ENCODE results near the gene GGT6.

The GGT6 gene

DNA sequence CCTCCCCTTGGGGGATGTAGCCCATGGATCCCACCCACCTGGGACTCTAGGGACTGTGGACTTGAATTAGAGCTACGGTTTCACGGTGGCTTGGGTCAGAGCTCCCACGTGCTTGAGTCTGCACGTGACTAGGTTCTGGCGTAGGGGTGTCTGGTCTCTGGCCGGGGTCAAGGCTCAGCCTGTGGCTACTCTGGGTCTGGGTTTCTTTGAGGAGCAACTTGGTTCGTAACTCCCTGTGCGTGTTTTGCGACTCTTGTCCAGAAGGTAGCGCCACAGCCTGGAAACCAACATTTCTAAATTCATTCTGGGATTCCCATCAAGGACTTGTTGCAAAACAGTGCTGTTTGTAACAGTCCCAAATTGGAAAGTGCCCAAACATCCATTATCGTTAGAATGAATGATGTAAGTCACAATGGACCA is 470 bp upstream of the GGT6 start:
- Histone ChIP-seq H3K27ac (ENCODE audit: low read length) (no peak overlapping the region), H3K4me3 (ENCODE audit: low read length) (no peak overlapping the region), H3K9me3 (ENCODE audit: control insufficient read depth, insufficient read depth, low read length) (no peaks in the 10 kb centered on the region), H3K36me3 (ENCODE audit: control insufficient read depth, insufficient read depth, low read length) (no peaks in the 10 kb centered on the region; the same call in 1 of the 2 replicates), H3K27me3 (ENCODE audit: control insufficient read depth, insufficient read depth, low read length) (no peaks in the 10 kb centered on the region), H3K4me1 (ENCODE audit: control insufficient read depth, insufficient read depth, low read length) (peaks cover 3% of the 10 kb centered on the region)
- DNase-seq (ENCODE audit: low read depth, low spot score) = no peak
- no CpG with 5 or more reads among the region's 11 CpGs for WGBS (ENCODE audit: insufficient coverage, insufficient read length)

DNA sequence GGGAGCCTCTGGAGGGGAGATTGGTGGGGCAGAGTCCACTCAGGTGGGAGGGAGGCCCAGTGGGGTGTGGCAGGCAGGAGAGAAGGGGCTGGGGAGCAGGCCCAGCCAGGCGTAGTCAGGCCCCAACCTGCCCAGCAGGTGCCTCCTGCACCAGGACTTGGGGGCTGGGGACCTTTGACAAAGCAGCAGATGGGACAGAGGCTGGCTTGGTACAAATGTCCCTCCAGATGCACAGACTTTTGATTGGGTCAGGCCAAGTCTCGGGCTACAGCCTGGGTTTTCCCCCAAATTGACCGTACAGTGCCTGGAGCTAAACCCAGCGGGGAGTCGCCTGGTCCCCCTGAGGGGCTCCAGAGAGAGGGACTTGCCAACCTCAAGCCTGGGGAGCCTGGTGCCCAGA is 411 bp downstream of the GGT6 start:
- H3K27ac ChIP-seq (ENCODE audit: low read length) = no peak overlapping the region
- no peaks in the 10 kb centered on the region for H3K27me3 ChIP-seq (ENCODE audit: control insufficient read depth, insufficient read depth, low read length)
- no CpG with 5 or more reads among the region's 5 CpGs for WGBS (ENCODE audit: insufficient coverage, insufficient read length)
- no peak overlapping the region for H3K4me3 ChIP-seq (ENCODE audit: low read length)
- H3K9me3 ChIP-seq (ENCODE audit: control insufficient read depth, insufficient read depth, low read length) = no peaks in the 10 kb centered on the region
- DNase-seq (ENCODE audit: low read depth, low spot score) = no peak
- H3K4me1 ChIP-seq (ENCODE audit: control insufficient read depth, insufficient read depth, low read length) = peaks cover 3% of the 10 kb centered on the region
- no peaks in the 10 kb centered on the region; the same call in 1 of the 2 replicates for H3K36me3 ChIP-seq (ENCODE audit: control insufficient read depth, insufficient read depth, low read length)

GRCh38 chr17:4559139-4559791 is 1.1 kb downstream of the GGT6 start:
- WGBS (ENCODE audit: insufficient coverage, insufficient read length) = no CpG with 5 or more reads among the region's 17 CpGs
- H3K9me3 ChIP-seq (ENCODE audit: control insufficient read depth, insufficient read depth, low read length) = no peaks in the 10 kb centered on the region
- H3K36me3 ChIP-seq (ENCODE audit: control insufficient read depth, insufficient read depth, low read length) = no peaks in the 10 kb centered on the region; the same call in 1 of the 2 replicates
- H3K27ac ChIP-seq (ENCODE audit: low read length) = no peak overlapping the region
- no peak overlapping the region for H3K4me3 ChIP-seq (ENCODE audit: low read length)
- H3K27me3 ChIP-seq (ENCODE audit: control insufficient read depth, insufficient read depth, low read length) = no peaks in the 10 kb centered on the region
- H3K4me1 ChIP-seq (ENCODE audit: control insufficient read depth, insufficient read depth, low read length) = peaks cover 3% of the 10 kb centered on the region
- no peak for DNase-seq (ENCODE audit: low read depth, low spot score)

DNA sequence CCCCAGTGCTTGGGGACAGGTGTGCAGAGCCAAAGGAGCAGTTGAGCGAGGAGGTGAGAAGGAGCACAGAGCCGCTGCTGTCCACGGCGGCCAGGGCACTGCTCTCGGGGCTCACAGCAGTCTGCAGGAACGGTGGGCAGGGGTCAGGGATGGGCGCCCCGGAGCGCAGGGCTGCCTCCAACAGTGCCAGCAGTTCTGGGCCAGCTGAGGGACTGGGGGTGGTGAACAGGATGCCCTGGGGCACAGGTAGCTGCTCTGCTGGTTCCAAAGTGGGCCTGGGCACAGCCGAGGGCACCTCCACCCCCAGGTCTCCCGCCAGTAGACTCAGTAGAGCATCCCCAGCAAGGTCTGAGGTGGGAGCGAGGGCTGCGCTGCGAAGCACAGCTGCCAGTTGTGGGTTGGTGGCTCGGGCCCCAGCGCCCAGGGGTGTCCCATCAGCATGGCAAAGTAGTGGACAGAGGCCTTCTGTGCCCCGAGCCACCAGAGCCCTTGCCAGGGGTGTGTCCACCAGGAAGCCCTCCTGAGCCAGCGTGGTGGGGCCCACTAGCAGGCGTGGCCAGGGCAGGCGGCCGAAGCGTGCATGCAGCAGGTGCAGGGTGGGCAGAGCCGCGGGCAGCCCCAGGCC is 1.9 kb downstream of the GGT6 start:
- no peaks in the 10 kb centered on the region; the same call in none of the 2 replicates for H3K36me3 ChIP-seq (ENCODE audit: control insufficient read depth, insufficient read depth, low read length)
- H3K4me3 ChIP-seq (ENCODE audit: low read length) = no peak overlapping the region
- DNase-seq (ENCODE audit: low read depth, low spot score) = no peak
- WGBS (ENCODE audit: insufficient coverage, insufficient read length) = no CpG with 5 or more reads among the region's 24 CpGs
- no peaks in the 10 kb centered on the region for H3K9me3 ChIP-seq (ENCODE audit: control insufficient read depth, insufficient read depth, low read length)
- H3K27me3 ChIP-seq (ENCODE audit: control insufficient read depth, insufficient read depth, low read length) = no peaks in the 10 kb centered on the region
- H3K27ac ChIP-seq (ENCODE audit: low read length) = no peak overlapping the region
- H3K4me1 ChIP-seq (ENCODE audit: control insufficient read depth, insufficient read depth, low read length) = peaks cover 4% of the 10 kb centered on the region

DNA sequence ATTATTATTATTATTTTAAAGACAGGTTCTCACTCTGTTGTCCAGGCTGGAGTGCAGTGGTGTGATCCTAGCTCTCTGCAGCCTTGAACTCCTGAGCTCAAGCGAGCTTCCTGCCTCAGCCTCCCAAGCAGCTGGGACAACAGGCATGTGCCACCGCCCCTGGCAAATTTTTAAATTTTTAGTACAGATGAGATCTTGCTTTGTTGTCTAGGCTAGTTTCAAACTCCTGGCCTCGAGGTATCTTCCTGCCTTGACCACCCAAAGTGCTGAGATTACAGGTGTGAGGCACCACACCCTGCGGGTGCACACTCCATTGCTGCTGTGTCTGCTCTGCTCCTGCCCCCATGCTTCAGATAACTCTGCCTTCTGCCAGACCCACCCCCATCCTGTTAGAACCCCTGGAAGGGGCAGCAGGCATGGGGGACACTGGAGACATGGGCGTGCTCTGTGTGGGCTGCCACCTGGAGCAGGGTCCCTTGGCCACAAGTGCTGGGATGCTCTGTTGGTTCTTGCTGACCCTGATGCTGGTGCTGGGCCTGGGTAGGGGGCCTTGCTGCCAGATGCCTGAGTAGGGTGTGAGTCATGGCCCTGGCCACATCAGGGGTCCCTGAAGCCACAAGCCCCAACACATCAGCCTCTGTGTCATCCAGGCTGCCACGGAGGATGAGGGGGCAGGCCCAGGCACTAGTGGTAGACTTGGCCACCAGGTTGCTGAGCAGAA is 2.6 kb downstream of the GGT6 start:
- Histone ChIP-seq H3K4me1 (ENCODE audit: control insufficient read depth, insufficient read depth, low read length) (peaks cover 4% of the 10 kb centered on the region), H3K27ac (ENCODE audit: low read length) (no peak overlapping the region), H3K36me3 (ENCODE audit: control insufficient read depth, insufficient read depth, low read length) (peaks cover 4% of the 10 kb centered on the region), H3K27me3 (ENCODE audit: control insufficient read depth, insufficient read depth, low read length) (no peaks in the 10 kb centered on the region), H3K4me3 (ENCODE audit: low read length) (no peak overlapping the region), H3K9me3 (ENCODE audit: control insufficient read depth, insufficient read depth, low read length) (no peaks in the 10 kb centered on the region)
- no CpG with 5 or more reads among the region's 6 CpGs for WGBS (ENCODE audit: insufficient coverage, insufficient read length)
- no peak for DNase-seq (ENCODE audit: low read depth, low spot score)

DNA sequence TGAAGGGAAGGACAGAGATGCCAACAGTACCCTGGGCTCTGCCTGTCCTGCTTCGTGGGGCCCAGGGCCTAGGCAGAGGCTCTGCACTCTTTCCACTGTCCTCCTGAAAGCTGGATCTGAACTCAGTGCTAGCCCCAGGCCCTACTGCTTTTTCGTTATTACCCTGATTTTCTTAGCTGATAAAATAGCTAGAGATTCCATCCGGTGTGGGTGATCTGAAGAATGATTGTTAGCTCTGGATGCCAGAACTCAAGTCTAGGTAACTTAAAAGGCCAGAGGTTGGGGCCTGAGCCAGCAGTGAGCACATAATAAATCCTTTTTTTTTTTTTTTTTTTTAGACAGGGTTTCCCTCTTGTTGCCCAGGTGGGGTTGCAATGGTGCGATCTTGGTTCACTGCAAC is 3.4 kb downstream of the GGT6 start:
- Histone ChIP-seq H3K27ac (ENCODE audit: low read length) (no peak overlapping the region), H3K36me3 (ENCODE audit: control insufficient read depth, insufficient read depth, low read length) (peaks cover 11% of the 10 kb centered on the region), H3K4me1 (ENCODE audit: control insufficient read depth, insufficient read depth, low read length) (peaks cover 4% of the 10 kb centered on the region), H3K9me3 (ENCODE audit: control insufficient read depth, insufficient read depth, low read length) (no peaks in the 10 kb centered on the region), H3K27me3 (ENCODE audit: control insufficient read depth, insufficient read depth, low read length) (no peaks in the 10 kb centered on the region), H3K4me3 (ENCODE audit: low read length) (no peak overlapping the region)
- no CpG with 5 or more reads among the region's 4 CpGs for WGBS (ENCODE audit: insufficient coverage, insufficient read length)
- no peak for DNase-seq (ENCODE audit: low read depth, low spot score)

DNA sequence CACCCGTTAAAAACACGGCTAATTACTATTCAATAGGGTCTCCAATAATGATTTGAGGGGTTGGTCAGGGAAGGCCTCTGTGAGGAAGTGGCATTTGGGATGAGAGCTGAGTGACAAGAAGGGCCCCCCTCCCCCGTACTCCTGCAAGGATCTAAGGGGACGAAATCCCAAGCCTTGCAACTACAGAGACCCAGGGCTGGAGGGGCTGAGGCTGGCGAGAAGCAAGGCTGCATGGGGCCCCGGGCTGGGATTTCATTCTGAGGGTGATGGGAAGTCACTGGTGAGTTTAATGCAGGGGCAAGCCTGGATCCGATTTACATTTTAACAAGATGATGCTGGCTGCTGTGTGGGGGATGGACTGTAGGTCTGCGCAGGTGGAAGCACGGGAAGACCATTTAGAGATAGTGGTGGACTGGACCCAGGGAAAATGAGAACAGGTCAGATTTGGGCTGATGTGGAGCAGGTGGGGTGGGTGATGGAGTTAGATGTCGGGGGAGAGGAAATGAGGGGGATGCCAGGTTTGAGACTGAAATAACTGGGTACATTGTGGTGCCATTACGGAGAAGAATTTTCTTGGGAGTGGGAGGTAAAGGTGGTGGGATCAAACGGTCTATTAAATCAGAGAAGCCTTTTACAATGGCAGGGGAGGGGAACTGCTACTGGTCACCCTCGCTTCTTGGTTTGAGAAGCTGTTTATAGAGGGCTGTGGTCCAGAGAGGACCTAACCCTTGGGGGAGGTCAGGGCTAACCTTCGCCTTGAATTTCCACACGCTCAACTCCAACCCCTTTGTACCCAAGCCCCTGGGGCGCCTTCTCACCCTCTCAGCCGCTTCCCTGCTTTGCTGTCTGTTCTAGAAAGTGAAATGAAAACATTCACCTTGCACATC is 4.3 kb downstream of the GGT6 start:
- no peaks in the 10 kb centered on the region for H3K27me3 ChIP-seq (ENCODE audit: control insufficient read depth, insufficient read depth, low read length)
- 100% methylated on average over 2 of the region's 17 CpGs for WGBS (ENCODE audit: insufficient coverage, insufficient read length)
- H3K27ac ChIP-seq (ENCODE audit: low read length) = no peak overlapping the region
- H3K4me1 ChIP-seq (ENCODE audit: control insufficient read depth, insufficient read depth, low read length) = peaks cover 4% of the 10 kb centered on the region
- no peak for DNase-seq (ENCODE audit: low read depth, low spot score)
- H3K9me3 ChIP-seq (ENCODE audit: control insufficient read depth, insufficient read depth, low read length) = no peaks in the 10 kb centered on the region
- peaks cover 16% of the 10 kb centered on the region for H3K36me3 ChIP-seq (ENCODE audit: control insufficient read depth, insufficient read depth, low read length)
- H3K4me3 ChIP-seq (ENCODE audit: low read length) = peak overlapping the region; percentile 28; the same call in 1 of the 2 replicates

GRCh38 chr17:4554997-4555799 is 5.2 kb downstream of the GGT6 start, which contains the start of gene MYBBP1A:
TSS of gene MYBBP1A (minus strand) at chr17:4555384. CDS start at chr17:4555324, 60 bp downstream.
- peak; percentile 92 for DNase-seq (ENCODE audit: low read depth, low spot score)
- WGBS (ENCODE audit: insufficient coverage, insufficient read length) = no CpG with 5 or more reads among the region's 69 CpGs
- H3K27ac ChIP-seq (ENCODE audit: low read length) = no peak within 1 kb of the TSS
- no peaks in the 10 kb centered on the region for H3K27me3 ChIP-seq (ENCODE audit: control insufficient read depth, insufficient read depth, low read length)
- H3K4me3 ChIP-seq (ENCODE audit: low read length) = peak within 1 kb of the TSS; percentile 89
- H3K9me3 ChIP-seq (ENCODE audit: control insufficient read depth, insufficient read depth, low read length) = no peaks in the 10 kb centered on the region
- H3K36me3 ChIP-seq (ENCODE audit: control insufficient read depth, insufficient read depth, low read length) = peaks cover 22% of the 10 kb centered on the region
- H3K4me1 ChIP-seq (ENCODE audit: control insufficient read depth, insufficient read depth, low read length) = peaks cover 4% of the 10 kb centered on the region

- no peak overlapping the region for H3K27ac ChIP-seq (ENCODE audit: low read length)
- H3K4me3 ChIP-seq (ENCODE audit: low read length) = peak overlapping the region; percentile 89
- no CpG with 5 or more reads among the region's 18 CpGs for WGBS (ENCODE audit: insufficient coverage, insufficient read length)
- peaks cover 28% of the 10 kb centered on the region for H3K36me3 ChIP-seq (ENCODE audit: control insufficient read depth, insufficient read depth, low read length)
- no peaks in the 10 kb centered on the region for H3K9me3 ChIP-seq (ENCODE audit: control insufficient read depth, insufficient read depth, low read length)
- H3K4me1 ChIP-seq (ENCODE audit: control insufficient read depth, insufficient read depth, low read length) = peaks cover 4% of the 10 kb centered on the region
- no peak for DNase-seq (ENCODE audit: low read depth, low spot score)
- H3K27me3 ChIP-seq (ENCODE audit: control insufficient read depth, insufficient read depth, low read length) = no peaks in the 10 kb centered on the region
These were observed 5.9 kb downstream of the GGT6 start for GRCh38 chr17:4554441-4554996.

All from iPS DF 6.9 (cell line).